ENCODE data around the gene GLI3. TPM values are rescaled to one million over a fixed set of nuclear protein-coding genes. Genes with fewer than 3 reads are reported as not detected.

The GLI3 gene
- total and polyA plus RNA-seq, 2 of the 8 experiments (the other 6 are each of a cell fraction or from before 2014, with no cell fraction given): 8.0 to 31.1 TPM

- TF ChIP-seq CHD7 (IDR thresholded peaks at IDR 0.05; ENCODE audit: insufficient replicate concordance, low read length): no peak
- no peak for TF ChIP-seq EZH2 (IDR thresholded peaks at IDR 0.05; ENCODE audit: low read depth, low read length, severe bottlenecking)
- TF ChIP-seq MAFK (IDR thresholded peaks at IDR 0.05; ENCODE audit: low read depth, low read length): no peak
- TF ChIP-seq NANOG (IDR thresholded peaks at IDR 0.05; ENCODE audit: insufficient read depth, low read depth, low read length, poor library complexity, severe bottlenecking): no peak
These were observed 308.8 kb downstream of the GLI3 start (continued) for GRCh38 chr7:41928166-41928565.
